ENCODE results near the gene NEURL3.
"Not testable (repeated sequence)": the region's sequence is repeated elsewhere in the genome, so short reads cannot be mapped to it uniquely, and the experiment has no call there.

Gene NEURL3

GRCh38 chr2:96509114-96509846, 4.1 kb upstream of the NEURL3 start:
- peaks cover 11% of the 10 kb centered on the region for H3K27me3 Mint-ChIP-seq (ENCODE audit: low read depth)

GRCh38 chr2:96508521-96509113, 3.5 kb upstream of the NEURL3 start:
- Mint-ChIP-seq H3K4me3 (no peak overlapping the region), H3K9me3 (no peaks in the 10 kb centered on the region), H3K4me1 (ENCODE audit: low read depth) (peaks cover 51% of the 10 kb centered on the region), H3K27me3 (ENCODE audit: low read depth) (peaks cover 11% of the 10 kb centered on the region), H3K27ac (no peak overlapping the region), H3K36me3 (ENCODE audit: low read depth) (no peaks in the 10 kb centered on the region)

More at GRCh38 chr2:96509114-96509846, 4.1 kb upstream of the NEURL3 start:
- no peaks in the 10 kb centered on the region for H3K9me3 Mint-ChIP-seq
- no peaks in the 10 kb centered on the region for H3K36me3 Mint-ChIP-seq (ENCODE audit: low read depth)
- H3K4me1 Mint-ChIP-seq (ENCODE audit: low read depth) = peaks cover 51% of the 10 kb centered on the region
- peak overlapping the region; percentile 67 for H3K27ac Mint-ChIP-seq
- peak overlapping the region; percentile 65 for H3K4me3 Mint-ChIP-seq

GRCh38 chr2:96507957-96508520, 2.9 kb upstream of the NEURL3 start:
- Mint-ChIP-seq H3K27ac (peak overlapping the region; percentile 41), H3K9me3 (no peaks in the 10 kb centered on the region), H3K4me3 (peak overlapping the region; percentile 75), H3K36me3 (ENCODE audit: low read depth) (no peaks in the 10 kb centered on the region), H3K4me1 (ENCODE audit: low read depth) (peaks cover 51% of the 10 kb centered on the region), H3K27me3 (ENCODE audit: low read depth) (peaks cover 11% of the 10 kb centered on the region)

- H3K4me1 Mint-ChIP-seq (ENCODE audit: low read depth) = peaks cover 57% of the 10 kb centered on the region
- peaks cover 8% of the 10 kb centered on the region for H3K27me3 Mint-ChIP-seq (ENCODE audit: low read depth)
- H3K9me3 Mint-ChIP-seq = no peaks in the 10 kb centered on the region
- H3K27ac Mint-ChIP-seq = no peak overlapping the region
- peak overlapping the region; percentile 75 for H3K4me3 Mint-ChIP-seq
- H3K36me3 Mint-ChIP-seq (ENCODE audit: low read depth) = no peaks in the 10 kb centered on the region
Observed at GRCh38 chr2:96506907-96507240, 1.7 kb upstream of the NEURL3 start.

- no peak overlapping the region for H3K27ac Mint-ChIP-seq
- peaks cover 60% of the 10 kb centered on the region for H3K4me1 Mint-ChIP-seq (ENCODE audit: low read depth)
- no peaks in the 10 kb centered on the region for H3K9me3 Mint-ChIP-seq
- no peaks in the 10 kb centered on the region for H3K36me3 Mint-ChIP-seq (ENCODE audit: low read depth)
- H3K4me3 Mint-ChIP-seq = no peak overlapping the region
- peaks cover 8% of the 10 kb centered on the region for H3K27me3 Mint-ChIP-seq (ENCODE audit: low read depth)
Observed at GRCh38 chr2:96506016-96506906, 1.1 kb upstream of the NEURL3 start.

- Mint-ChIP-seq H3K4me3 (no peak overlapping the region), H3K36me3 (ENCODE audit: low read depth) (no peaks in the 10 kb centered on the region), H3K4me1 (ENCODE audit: low read depth) (peaks cover 49% of the 10 kb centered on the region), H3K27me3 (ENCODE audit: low read depth) (no peaks in the 10 kb centered on the region), H3K27ac (peak overlapping the region; percentile 41), H3K9me3 (no peaks in the 10 kb centered on the region)
Observed at GRCh38 chr2:96503637-96504243, 1.4 kb downstream of the NEURL3 start.

GRCh38 chr2:96502891-96503636, 2.1 kb downstream of the NEURL3 start:
- Mint-ChIP-seq H3K36me3 (ENCODE audit: low read depth) (peaks cover 2% of the 10 kb centered on the region), H3K27me3 (ENCODE audit: low read depth) (no peaks in the 10 kb centered on the region), H3K27ac (no peak overlapping the region), H3K4me3 (no peak overlapping the region), H3K4me1 (ENCODE audit: low read depth) (peaks cover 53% of the 10 kb centered on the region), H3K9me3 (no peaks in the 10 kb centered on the region)

- Mint-ChIP-seq H3K36me3 (ENCODE audit: low read depth) (peaks cover 2% of the 10 kb centered on the region), H3K4me3 (peak overlapping the region; percentile 48), H3K27me3 (ENCODE audit: low read depth) (no peaks in the 10 kb centered on the region), H3K4me1 (ENCODE audit: low read depth) (peaks cover 52% of the 10 kb centered on the region), H3K9me3 (no peaks in the 10 kb centered on the region), H3K27ac (peak overlapping the region; percentile 85)
Observed at GRCh38 chr2:96501886-96502810, 3.0 kb downstream of the NEURL3 start.

GRCh38 chr2:96501471-96501874, 3.7 kb downstream of the NEURL3 start:
- peak overlapping the region; percentile 48 for H3K4me3 Mint-ChIP-seq
- peaks cover 2% of the 10 kb centered on the region for H3K36me3 Mint-ChIP-seq (ENCODE audit: low read depth)
- no peaks in the 10 kb centered on the region for H3K9me3 Mint-ChIP-seq
- peak overlapping the region; percentile 85 for H3K27ac Mint-ChIP-seq
- H3K27me3 Mint-ChIP-seq (ENCODE audit: low read depth) = no peaks in the 10 kb centered on the region
- H3K4me1 Mint-ChIP-seq (ENCODE audit: low read depth) = peaks cover 53% of the 10 kb centered on the region

- Mint-ChIP-seq H3K36me3 (ENCODE audit: low read depth) (peaks cover 8% of the 10 kb centered on the region), H3K4me3 (no peak overlapping the region), H3K27me3 (ENCODE audit: low read depth) (no peaks in the 10 kb centered on the region), H3K4me1 (ENCODE audit: low read depth) (peaks cover 54% of the 10 kb centered on the region), H3K9me3 (peaks cover 7% of the 10 kb centered on the region), H3K27ac (no peak overlapping the region)
Observed at GRCh38 chr2:96500385-96501066, 4.6 kb downstream of the NEURL3 start.

- no peaks in the 10 kb centered on the region for H3K27me3 Mint-ChIP-seq (ENCODE audit: low read depth)
- peak overlapping the region; percentile 45 for H3K27ac Mint-ChIP-seq
Observed at GRCh38 chr2:96499061-96499960, 5.8 kb downstream of the NEURL3 start.

GRCh38 chr2:96498611-96499010, 6.5 kb downstream of the NEURL3 start:
- H3K4me1 Mint-ChIP-seq (ENCODE audit: low read depth) = peaks cover 47% of the 10 kb centered on the region
- H3K27me3 Mint-ChIP-seq (ENCODE audit: low read depth); H3K4me3 Mint-ChIP-seq: not testable (repeated sequence)
- H3K9me3 Mint-ChIP-seq = peaks cover 19% of the 10 kb centered on the region
- H3K27ac Mint-ChIP-seq = peak overlapping the region; percentile 49
- peaks cover 19% of the 10 kb centered on the region for H3K36me3 Mint-ChIP-seq (ENCODE audit: low read depth)

More at GRCh38 chr2:96499061-96499960, 5.8 kb downstream of the NEURL3 start:
- no peak overlapping the region for H3K4me3 Mint-ChIP-seq
- H3K36me3 Mint-ChIP-seq (ENCODE audit: low read depth) = peaks cover 14% of the 10 kb centered on the region
- H3K9me3 Mint-ChIP-seq = peaks cover 15% of the 10 kb centered on the region
- peaks cover 47% of the 10 kb centered on the region for H3K4me1 Mint-ChIP-seq (ENCODE audit: low read depth)
